GM19452 (cell line): ENCODE measurements around the gene CD7.
"Not testable (repeated sequence)": the region's sequence is repeated elsewhere in the genome, so short reads cannot be mapped to it uniquely, and the experiment has no call there.

Experiments
- ATAC-seq: cut with Tn5 transposase; IDR thresholded peaks from one replicate; pipeline ENCODE4 v1.9.1; 2021; ENCODE audit not compliant: unreplicated experiment

Gene CD7

GRCh38 chr17:82347994-82348393 is 30.6 kb upstream of the CD7 start:
- not testable (repeated sequence) for ATAC-seq

GRCh38 chr17:82346342-82347300 is 29.2 kb upstream of the CD7 start:
- no peak for ATAC-seq

- no peak for ATAC-seq
Observed at GRCh38 chr17:82345151-82345976, 28.0 kb upstream of the CD7 start.

- no peak for ATAC-seq
Observed at GRCh38 chr17:82344175-82344907, 26.9 kb upstream of the CD7 start.

- ATAC-seq, result no peak
Observed at GRCh38 chr17:82343560-82343959, 26.2 kb upstream of the CD7 start.

- no peak for ATAC-seq
Observed at GRCh38 chr17:82342361-82343079, 25.1 kb upstream of the CD7 start.

GRCh38 chr17:82339634-82340580 is 22.5 kb upstream of the CD7 start:
- no peak for ATAC-seq

- no peak for ATAC-seq
Observed at GRCh38 chr17:82338858-82339633, 21.6 kb upstream of the CD7 start.

- no peak for ATAC-seq
Observed at GRCh38 chr17:82334622-82335394, 17.4 kb upstream of the CD7 start.

- ATAC-seq, result no peak
Observed at GRCh38 chr17:82334204-82334621, 16.8 kb upstream of the CD7 start.

- ATAC-seq, result no peak
Observed at GRCh38 chr17:82333279-82334171, 16.1 kb upstream of the CD7 start, which contains the start of gene SECTM1. SECTM1 (minus strand) TSS chr17:82333766; CDS start chr17:82327240, 6,526 bp downstream.

- ATAC-seq, result no peak
Observed at GRCh38 chr17:82332669-82333278, 15.4 kb upstream of the CD7 start.

GRCh38 chr17:82331345-82331939 is 14.0 kb upstream of the CD7 start:
- no peak for ATAC-seq

- ATAC-seq, result no peak
Observed at GRCh38 chr17:82330322-82331239, 13.2 kb upstream of the CD7 start.
